Naive thymus-derived CD8-positive, alpha-beta T cell (primary cell): ENCODE data around the gene DERL2. TPM values are rescaled to one million over a fixed set of nuclear protein-coding genes. Genes with fewer than 3 reads are reported as not detected.
"Not testable (repeated sequence)": the region's sequence is repeated elsewhere in the genome, so short reads cannot be mapped to it uniquely, and the experiment has no call there.

Experiments used
- ATAC-seq, 2 donors: fragments of 150-1000 bp; cut with Tn5 transposase in 1 of 2; sonication (Bioruptor Pico), chemical (Tn5 transposase) in 1 of 2; 1 replicate in 1 of 2; 2 replicates in 1 of 2; pipeline ENCODE4 v1.10.0; 2021; ENCODE audit warnings: mild to moderate bottlenecking in 2 of 2, moderate library complexity in 2 of 2
- POLR2A ChIA-PET: fragments of 350-600 bp; sonication (Branson Sonifier 250); formaldehyde crosslinking; loops from one replicate; lab custom pipeline; 2021; ENCODE audit warnings: antibody characterized with exemption; lab: Charles Lee
- DNase-seq, 10 donors: peaks; one replicate each; pipeline versions ENCODE4 v3.0.0 to v3.0.0-alpha.2; 2020 to 2022
- H3K27ac Mint-ChIP-seq, 10 donors: one replicate each; pipeline ENCODE4 v1.8.0; 2020 to 2022; ENCODE audit warnings: mild to moderate bottlenecking in 10 of 10, mixed read lengths in 10 of 10, moderate library complexity in 4 of 10, inconsistent platforms in 1 of 10
- H3K27me3 Mint-ChIP-seq, 5 donors: one replicate each; pipeline ENCODE4 v1.8.0; 2021 to 2022; ENCODE audit warnings: mixed read lengths in 5 of 5
- H3K36me3 Mint-ChIP-seq, 3 donors: one replicate each; pipeline ENCODE4 v1.8.0; 2020 to 2022; ENCODE audit warnings: mixed read lengths in 3 of 3, mild to moderate bottlenecking in 2 of 3, inconsistent platforms in 1 of 3
- H3K4me1 Mint-ChIP-seq, 4 donors: one replicate each; pipeline ENCODE4 v1.8.0; 2021 to 2022; ENCODE audit warnings: mixed read lengths in 4 of 4
- H3K4me3 Mint-ChIP-seq, 10 donors: one replicate each; pipeline ENCODE4 v1.8.0; 2020 to 2022; ENCODE audit warnings: mild to moderate bottlenecking in 10 of 10, mixed read lengths in 10 of 10, moderate library complexity in 6 of 10, inconsistent platforms in 1 of 10
- H3K9me3 Mint-ChIP-seq, 9 donors: one replicate each; pipeline ENCODE4 v1.8.0; 2020 to 2022; ENCODE audit warnings: mixed read lengths in 9 of 9, mild to moderate bottlenecking in 3 of 9, inconsistent platforms in 1 of 9, moderate library complexity in 1 of 9
- polyA plus RNA-seq, 3 donors: library from polyadenylated mRNA; unstranded; fragments of 300-500 nt; fragmentation: Illumina TruSeq; gene quantifications; one replicate each; pipeline ENCODE4 v1.2.3, GENCODE V29; 2021
- total RNA-seq, 8 experiments: library from RNA in 2 of 8; stranded (reverse) in 2 of 8; gene quantifications; one replicate each; pipeline ENCODE4 v1.2.3 and lab custom pipeline; 2021 to 2026

Gene DERL2
- total and polyA plus RNA-seq, 5 experiments from 2014 or later, result 56.5 to 86.7 (median 74.1) TPM

DNA sequence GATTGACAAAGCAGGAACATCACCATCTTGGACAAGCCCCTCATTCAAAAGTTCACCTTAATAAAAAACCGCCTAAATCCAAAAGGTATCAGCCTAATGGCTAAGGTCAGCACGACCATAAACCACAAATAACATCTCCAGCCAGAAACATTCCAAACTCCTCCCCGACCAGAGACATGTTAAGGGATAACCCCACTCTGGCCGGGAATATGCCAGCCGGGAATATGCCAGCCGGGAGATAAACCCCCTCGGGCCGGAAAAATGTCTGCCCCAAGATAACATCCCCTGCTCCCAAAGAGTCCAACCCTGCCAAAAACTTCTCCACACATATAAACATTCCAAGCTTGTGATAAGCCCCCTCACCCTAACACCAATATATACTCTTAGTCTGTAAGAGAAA lies 18.6 kb downstream of the DERL2 start:
- Mint-ChIP-seq H3K4me1 (peaks cover 26 to 43% (median 39%) of the 10 kb centered on the region in 4 donors), H3K27ac (peak overlapping the region; percentile 3 to 85 (median 54)), H3K4me3 (peak overlapping the region; percentile 72 to 91 (median 84)), H3K27me3 (no peaks in the 10 kb centered on the region), H3K9me3 (no peaks in the 10 kb centered on the region), H3K36me3 (peaks cover 0 to 22% (median 0%) of the 10 kb centered on the region in 3 donors)
- no peak for ATAC-seq
- no peak for DNase-seq
- POLR2A ChIA-PET, result interaction anchor here (2.1 kb wide), 1 partner anchor 19 kb away, joined by 41 read pairs; the partner anchor contains the start of genes DERL2 and MIS12

GRCh38 chr17:5466295-5466694 lies 19.7 kb downstream of the DERL2 start:
- peaks cover 27 to 43% (median 39%) of the 10 kb centered on the region in 4 donors for H3K4me1 Mint-ChIP-seq
- peak overlapping the region in 3 of 10 donors; percentile 35 to 36 (median 36) for H3K27ac Mint-ChIP-seq
- no peak for DNase-seq
- peaks cover 0 to 21% (median 0%) of the 10 kb centered on the region in 3 donors for H3K36me3 Mint-ChIP-seq
- no peaks in the 10 kb centered on the region for H3K27me3 Mint-ChIP-seq
- POLR2A ChIA-PET, result no interaction called here
- peak overlapping the region in 1 of 10 donors; percentile 72 for H3K4me3 Mint-ChIP-seq
- H3K9me3 Mint-ChIP-seq, result no peaks in the 10 kb centered on the region
- ATAC-seq, result no peak

- peak overlapping the region in 1 of 10 donors; percentile 26 for H3K4me3 Mint-ChIP-seq
- POLR2A ChIA-PET, result no interaction called here
Measured at GRCh38 chr17:5464717-5465507, 21.1 kb downstream of the DERL2 start.

DNA sequence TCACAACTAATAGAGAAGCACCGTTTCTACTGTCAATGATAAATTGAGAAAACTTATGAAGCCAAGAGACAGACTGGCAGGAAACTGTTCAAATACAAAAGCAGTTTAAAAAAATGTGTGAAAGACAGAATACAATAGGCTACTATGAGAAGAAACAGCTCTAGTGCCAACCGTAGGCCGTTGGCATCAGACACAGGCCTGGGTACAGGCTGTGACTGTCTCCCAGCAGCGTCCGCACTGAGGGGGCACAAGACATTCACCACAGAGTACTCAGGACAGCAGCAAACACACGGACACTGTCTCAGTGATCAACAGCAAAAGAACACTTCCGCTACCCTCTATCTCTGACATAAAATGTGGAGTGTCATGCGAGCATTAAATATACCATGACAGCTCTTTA lies 39.2 kb downstream of the DERL2 start:
- no peak overlapping the region for H3K27ac Mint-ChIP-seq
- H3K4me3 Mint-ChIP-seq, result no peak overlapping the region
- peaks cover 0 to 89% (median 12%) of the 10 kb centered on the region in 3 donors for H3K36me3 Mint-ChIP-seq
- H3K4me1 Mint-ChIP-seq, result peaks cover 0 to 5% (median 0%) of the 10 kb centered on the region in 4 donors
- no peaks in the 10 kb centered on the region for H3K27me3 Mint-ChIP-seq
- POLR2A ChIA-PET, result interaction anchor here (1.5 kb wide), 1 partner anchor 7 kb away, joined by 5 read pairs; the partner anchor contains the start of gene C1QBP
- DNase-seq (no peak), ATAC-seq (no peak)
- no peaks in the 10 kb centered on the region for H3K9me3 Mint-ChIP-seq

More at GRCh38 chr17:5464717-5465507, 21.1 kb downstream of the DERL2 start:
- Mint-ChIP-seq H3K9me3 (no peaks in the 10 kb centered on the region), H3K4me1 (peaks cover 27 to 41% (median 38%) of the 10 kb centered on the region in 4 donors), H3K27ac (peak overlapping the region in 5 of 10 donors; percentile 1 to 61 (median 19)), H3K27me3 (no peaks in the 10 kb centered on the region), H3K36me3 (peaks cover 0 to 35% (median 4%) of the 10 kb centered on the region in 3 donors)
- ATAC-seq (no peak), DNase-seq (no peak)

- peaks cover 0 to 65% (median 12%) of the 10 kb centered on the region in 3 donors for H3K36me3 Mint-ChIP-seq
- no peaks in the 10 kb centered on the region for H3K27me3 Mint-ChIP-seq
- peaks cover 5 to 7% (median 6%) of the 10 kb centered on the region in 4 donors for H3K4me1 Mint-ChIP-seq
- no peaks in the 10 kb centered on the region for H3K9me3 Mint-ChIP-seq
- ATAC-seq (no peak), DNase-seq (no peak)
- POLR2A ChIA-PET, result no interaction called here
- no peak overlapping the region for H3K4me3 Mint-ChIP-seq
- no peak overlapping the region for H3K27ac Mint-ChIP-seq
Measured at GRCh38 chr17:5444209-5444608, 41.8 kb downstream of the DERL2 start.

DNA sequence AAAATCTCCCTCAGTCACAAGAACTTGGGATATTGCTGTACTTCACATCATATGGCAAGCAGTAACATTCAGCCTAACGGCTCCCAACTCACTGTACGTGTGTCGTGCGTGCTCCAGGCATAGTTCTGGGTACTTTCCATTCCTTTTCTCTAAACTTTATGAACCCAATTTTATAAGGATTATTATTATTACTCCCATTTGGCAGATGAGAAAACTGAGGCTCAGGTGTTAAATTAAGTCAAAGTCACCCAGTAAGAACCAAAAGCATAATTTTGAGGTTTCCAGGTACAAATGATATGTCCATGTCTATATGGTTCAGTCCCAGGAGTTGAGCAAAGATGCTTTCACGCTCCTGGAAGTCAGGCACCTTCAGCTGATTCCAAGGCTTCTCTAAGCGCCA lies 42.2 kb downstream of the DERL2 start:
- Mint-ChIP-seq H3K9me3 (no peaks in the 10 kb centered on the region), H3K27ac (no peak overlapping the region), H3K4me1 (peaks cover 5 to 8% (median 6%) of the 10 kb centered on the region in 4 donors), H3K27me3 (no peaks in the 10 kb centered on the region), H3K36me3 (peaks cover 0 to 61% (median 10%) of the 10 kb centered on the region in 3 donors), H3K4me3 (no peak overlapping the region)
- no peak for ATAC-seq
- DNase-seq, result no peak
- POLR2A ChIA-PET, result no interaction called here

- Mint-ChIP-seq H3K4me3 (peak overlapping the region; percentile 77 to 95 (median 90)), H3K4me1 (peaks cover 8 to 38% (median 34%) of the 10 kb centered on the region in 4 donors), H3K9me3 (no peaks in the 10 kb centered on the region), H3K27ac (peak overlapping the region; percentile 84 to 99 (median 97)), H3K27me3 (no peaks in the 10 kb centered on the region), H3K36me3 (peaks cover 0 to 53% (median 10%) of the 10 kb centered on the region in 3 donors)
- DNase-seq (no peak), ATAC-seq (no peak)
- POLR2A ChIA-PET, result interaction anchor here (0.6 to 3.0 kb wide), 14 partner anchors 8 to 248 kb away, joined by 3 to 19 read pairs (median 4); partner anchors contain the start of genes DERL2, DHX33, MIS12 and NUP88
Measured at GRCh38 chr17:5439446-5439764, 46.6 kb downstream of the DERL2 start.

GRCh38 chr17:5438716-5439445 lies 47.1 kb downstream of the DERL2 start, which contains the start of gene C1QBP:
TSS of gene C1QBP (minus strand) at chr17:5439155. CDS start at chr17:5439073, 82 bp downstream.
- POLR2A ChIA-PET, result interaction anchor here (0.6 to 3.0 kb wide), 13 partner anchors 9 to 247 kb away, joined by 3 to 19 read pairs (median 4); partner anchors contain the start of genes DERL2, DHX33, MIS12 and NUP88
- DNase-seq, result peak; percentile 85 to 94 (median 91)
- H3K27ac Mint-ChIP-seq, result peak within 1 kb of the TSS; percentile 84 to 99 (median 97)
- no peaks in the 10 kb centered on the region for H3K27me3 Mint-ChIP-seq
- peak; percentile 85 to 88 for ATAC-seq
- H3K4me1 Mint-ChIP-seq, result peaks cover 9 to 38% (median 34%) of the 10 kb centered on the region in 4 donors
- no peaks in the 10 kb centered on the region for H3K9me3 Mint-ChIP-seq
- peak within 1 kb of the TSS; percentile 77 to 95 (median 90) for H3K4me3 Mint-ChIP-seq
- peaks cover 0 to 54% (median 9%) of the 10 kb centered on the region in 3 donors for H3K36me3 Mint-ChIP-seq

- Mint-ChIP-seq H3K9me3 (no peaks in the 10 kb centered on the region), H3K4me1 (peaks cover 11 to 38% (median 34%) of the 10 kb centered on the region in 4 donors), H3K4me3 (peak overlapping the region; percentile 77 to 93 (median 85)), H3K27me3 (no peaks in the 10 kb centered on the region), H3K36me3 (peaks cover 0 to 57% (median 12%) of the 10 kb centered on the region in 3 donors), H3K27ac (peak overlapping the region; percentile 37 to 95 (median 88))
- ATAC-seq (no peak), DNase-seq (no peak)
- POLR2A ChIA-PET, result interaction anchor here (2.2 to 3.0 kb wide), 2 partner anchors 19 to 31 kb away, joined by 8 to 19 read pairs; partner anchors contain the start of genes DHX33, NUP88 and RPAIN
Measured at GRCh38 chr17:5437721-5438317, 48.2 kb downstream of the DERL2 start.

DNA sequence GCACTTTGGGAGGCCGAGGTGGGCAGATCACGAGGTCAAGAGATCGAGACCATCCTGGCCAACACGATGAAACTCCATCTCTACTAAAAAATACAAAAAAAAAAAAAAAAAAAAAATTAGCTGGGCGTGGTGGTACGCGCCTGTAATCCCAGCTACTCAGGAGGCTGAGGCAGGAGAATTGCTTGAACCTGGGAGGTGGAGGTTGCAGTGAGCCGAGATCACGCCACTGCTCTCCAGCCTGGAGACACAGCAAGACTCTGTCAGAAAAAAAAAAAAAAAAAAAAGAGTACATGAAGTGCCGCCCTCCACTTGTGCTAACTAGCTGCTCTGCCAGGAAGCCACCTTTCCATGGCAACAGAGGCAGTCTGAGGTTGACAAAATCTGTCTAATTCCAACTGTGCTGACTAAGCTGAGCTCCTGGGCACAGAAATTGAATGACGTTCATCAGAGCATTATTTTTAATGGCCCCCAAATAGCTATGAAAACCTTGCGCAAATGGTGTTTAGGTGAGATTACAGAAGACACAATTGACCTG lies 50.1 kb downstream of the DERL2 start:
- H3K27me3 Mint-ChIP-seq, H3K9me3 Mint-ChIP-seq, DNase-seq, ATAC-seq: not testable (repeated sequence)
- POLR2A ChIA-PET, result interaction anchor here (0.7 to 1.3 kb wide), 3 partner anchors 16 to 230 kb away, joined by 3 to 9 read pairs (median 3); partner anchors contain the start of genes DERL2, MIS12, NUP88 and RPAIN
- peaks cover 14 to 38% (median 34%) of the 10 kb centered on the region in 4 donors for H3K4me1 Mint-ChIP-seq
- H3K4me3 Mint-ChIP-seq, result peak overlapping the region in 3 of 10 donors; percentile 23 to 49 (median 28)
- H3K27ac Mint-ChIP-seq, result peak overlapping the region in 9 of 10 donors; percentile 50 to 89 (median 69)
- H3K36me3 Mint-ChIP-seq, result peaks cover 1 to 69% (median 13%) of the 10 kb centered on the region in 3 donors

DNA sequence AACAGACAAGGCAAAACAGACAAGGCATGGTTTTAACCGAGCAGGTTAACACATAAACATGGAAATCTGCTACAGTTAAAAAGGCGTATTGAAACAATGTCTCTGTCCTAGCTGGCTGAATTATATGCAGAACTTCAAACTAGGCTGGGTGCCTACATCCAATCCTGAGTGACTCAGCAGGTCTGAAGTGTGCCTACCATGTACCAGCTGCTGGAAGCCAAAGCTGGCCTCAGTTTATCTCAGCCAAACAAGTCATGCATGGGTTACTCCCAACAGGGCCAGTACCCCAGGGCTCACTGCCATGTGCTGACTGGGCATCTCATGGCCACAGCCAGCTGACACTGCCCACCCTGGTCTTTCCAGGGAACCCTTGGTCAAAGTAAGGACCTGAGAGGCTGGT lies 51.0 kb downstream of the DERL2 start:
- Mint-ChIP-seq H3K4me1 (peaks cover 17 to 38% (median 34%) of the 10 kb centered on the region in 4 donors), H3K9me3 (no peaks in the 10 kb centered on the region), H3K36me3 (peaks cover 5 to 75% (median 17%) of the 10 kb centered on the region in 3 donors), H3K4me3 (peak overlapping the region in 1 of 10 donors; percentile 10), H3K27ac (peak overlapping the region in 4 of 10 donors; percentile 19 to 61 (median 56)), H3K27me3 (no peaks in the 10 kb centered on the region)
- no peak for ATAC-seq
- POLR2A ChIA-PET, result no interaction called here
- DNase-seq, result no peak
